K562 (cell line): ENCODE results near the gene ZC3H18. TPM values are rescaled to one million over a fixed set of nuclear protein-coding genes. Genes with fewer than 3 reads are reported as not detected.

Source experiments
- ATAC-seq: fragments of 200-7000 bp; cut with Tn5 transposase; 3 replicates; pipeline ENCODE4 v1.9.1; 2020; ENCODE audit warnings: moderate library complexity
- BruUV-seq: library from RNA; stranded (reverse); fragments of 400-500 nt; replicated peaks from 2 replicates; lab custom pipeline; 2021; lab: Mats Ljungman, UMichigan
- CTCF ChIA-PET: fragments of 300-600 bp; formaldehyde crosslinking; extraction: SDS; loops from one replicate; lab custom pipeline; 2021; ENCODE audit warnings: low intra/inter-chr PET ratio; lab: Yijun Ruan, JAX
- POLR2A ChIA-PET: fragments of 300-600, 350-650 bp; sonication (Branson Sonifier 250); formaldehyde crosslinking; extraction: SDS; loops from one replicate; lab custom pipeline; 2021; ENCODE audit warnings: antibody characterized with exemption, inconsistent platforms; lab: Yijun Ruan, JAX
- DNase-seq, 4 experiments: peaks; one replicate each; pipeline versions ENCODE4 v3.0.0 to v3.0.0-alpha.2; 2011 to 2018; ENCODE audit warnings: low spot score in 3 of 4, mixed read lengths in 3 of 4; ENCODE audit errors: extremely low read depth in 1 of 4
- FAIRE-seq: peaks from 2 replicates; lab custom pipeline; 2011; peaks lifted over from hg19 to GRCh38; lab: Jason Lieb, UNC
- H2AFZ ChIP-seq: 2 replicates; pipeline ENCODE4 v1.6.0; 2011; ENCODE audit warnings: low read depth, low read length, control low read depth, inconsistent platforms
- H3K27ac ChIP-seq: fragments of 200-600 bp; 3 replicates; pipeline ENCODE4 v1.8.0; 2011; ENCODE audit warnings: low read depth, mild to moderate bottlenecking, control low read depth, inconsistent platforms, low read length, moderate library complexity, mixed read lengths; ENCODE audit errors: extremely low read depth
- H3K27me3 ChIP-seq, 2 experiments: fragments of 300-600 bp in 1 of 2; 2 replicates in 1 of 2; 3 replicates in 1 of 2; pipeline versions ENCODE4 v1.6.0 to v1.8.0; 2011; ENCODE audit warnings: inconsistent platforms in 2 of 2, low read length in 2 of 2, mild to moderate bottlenecking in 1 of 2, mixed read lengths in 1 of 2, moderate library complexity in 1 of 2; ENCODE audit not compliant: control insufficient read depth in 2 of 2, insufficient read depth in 2 of 2
- H3K36me3 ChIP-seq: fragments of 300-600 bp; 3 replicates; pipeline ENCODE4 v1.8.0; 2011; ENCODE audit warnings: mild to moderate bottlenecking, low read length, inconsistent platforms; ENCODE audit not compliant: control insufficient read depth, insufficient read depth
- H3K4me1 ChIP-seq, 2 experiments: fragments of 200-600 bp in 1 of 2; replicated peaks in 1 of 2; 2 replicates in 1 of 2; 3 replicates in 1 of 2; pipeline versions ENCODE4 v1.5.1 to v1.8.0; 2011; ENCODE audit warnings: inconsistent platforms in 2 of 2, low read length in 2 of 2, mild to moderate bottlenecking in 1 of 2, mixed read lengths in 1 of 2, moderate library complexity in 1 of 2; ENCODE audit not compliant: control insufficient read depth in 2 of 2, insufficient read depth in 2 of 2
- H3K4me2 ChIP-seq: 2 replicates; pipeline ENCODE4 v1.6.1; 2011; ENCODE audit warnings: low read length, control low read depth, inconsistent platforms, mixed read lengths; ENCODE audit not compliant: insufficient read depth
- H3K4me3 ChIP-seq: fragments of 200-600 bp; sonication (generic), shearing (Covaris generic); 2 replicates; pipeline ENCODE4 v1.5.1; 2016; ENCODE audit warnings: control low read depth, inconsistent platforms
- H3K79me2 ChIP-seq: fragments of 200-600 bp; 3 replicates; pipeline ENCODE4 v1.8.0; 2011; ENCODE audit warnings: low read length, inconsistent platforms; ENCODE audit not compliant: control insufficient read depth, insufficient read depth
- H3K9ac ChIP-seq, 2 experiments: 2 replicates each; pipeline versions ENCODE4 v1.6.0 to v1.6.1; 2011; ENCODE audit warnings: low read depth in 2 of 2, low read length in 2 of 2, control low read depth in 1 of 2, inconsistent platforms in 1 of 2, mild to moderate bottlenecking in 1 of 2, mixed read lengths in 1 of 2; ENCODE audit not compliant: insufficient read depth in 1 of 2
- H3K9me1 ChIP-seq: one replicate; pipeline ENCODE4 v1.6.0; 2011; ENCODE audit warnings: inconsistent platforms, mild to moderate bottlenecking, low read length, moderate library complexity; ENCODE audit not compliant: control insufficient read depth, insufficient read depth
- H3K9me3 ChIP-seq: replicated peaks from 2 replicates; pipeline ENCODE4 v1.5.1; 2011; ENCODE audit warnings: low read depth, low read length, inconsistent platforms; ENCODE audit not compliant: control insufficient read depth, insufficient read depth
- H4K20me1 ChIP-seq: replicated peaks from 2 replicates; pipeline ENCODE4 v1.6.1; 2011; ENCODE audit warnings: low read length, inconsistent platforms, mixed read lengths; ENCODE audit not compliant: control insufficient read depth, insufficient read depth
- NFE2 ChIP-seq: IDR thresholded peaks from 2 replicates; pipeline ENCODE4 v1.6.1; 2014; ENCODE audit warnings: antibody characterized with exemption, low read depth
- RAD21 ChIP-seq, 2 experiments: fragments of 250-450 bp in 1 of 2; fragments of 450-650 bp in 1 of 2; sonication (Bioruptor Pico) in 1 of 2; formaldehyde crosslinking in 1 of 2; IDR thresholded peaks in 1 of 2; conservative IDR thresholded peaks in 1 of 2; 2 replicates each; pipeline versions ENCODE4 v1.4.0 to v1.8.0; 2020 to 2022; ENCODE audit warnings: mild to moderate bottlenecking in 2 of 2, moderate library complexity in 1 of 2
- WGBS: fragments of 100-300 bp; shearing (Covaris generic); methylation state at CpG from one replicate; pipeline ENCODE4 v1.1.6; 2016; ENCODE audit warnings: low coverage, mixed read lengths; ENCODE audit not compliant: insufficient coverage; ENCODE audit errors: missing lambda C conversion rate; 5-methylcytosine and 5-hydroxymethylcytosine counted together
- in situ Hi-C: fragments of 300-500 bp; cut with MboI; formaldehyde crosslinking; loops from 4 replicates; pipeline ENCODE4 v1.15.0; 2018; ENCODE audit warnings: inconsistent platforms, mixed read lengths
- intact Hi-C: fragments of 100-400 bp; cut with micrococcal nuclease; formaldehyde crosslinking; loops from 2 replicates; pipeline ENCODE4 v1.14.2; 2022
- polyA plus RNA-seq, 8 experiments: library from polyadenylated mRNA; depleted of rRNA in 4 of 8; stranded (reverse) in 5 of 8; unstranded in 3 of 8; fragments of >200 nt; fragmentation: Nextera tagmentation in 2 of 8; fragmentation: Illumina TruSeq in 1 of 8; extraction: Ambion mirVana in 2 of 8; extraction: Trizol in 1 of 8; gene quantifications; 2 replicates each; pipeline versions ENCODE4 v1.2.1 to v1.2.3, GENCODE V29; 2011 to 2014; ENCODE audit warnings: inconsistent platforms in 1 of 8, missing spikeins in 1 of 8
- total RNA-seq, 7 experiments: library from RNA; depleted of rRNA in 6 of 7; stranded (reverse); fragments of >200 nt in 6 of 7; fragmentation: Illumina TruSeq in 2 of 7; extraction: Trizol in 2 of 7; gene quantifications; 2 replicates each; pipeline versions ENCODE4 v1.2.1 to v1.2.3, GENCODE V29; 2011 to 2021; ENCODE audit warnings: low replicate concordance in 1 of 7
- TF ChIP-seq, protein P1 (sequence below): fragments of 450-650 bp; IDR thresholded peaks from 2 replicates; pipeline ENCODE4 v1.6.1; 2016
- TF ChIP-seq, protein P2 (sequence below), 3 experiments: IDR thresholded peaks in 2 of 3; conservative IDR thresholded peaks in 1 of 3; 2 replicates each; pipeline ENCODE4 v1.5.1; 2011 to 2012; ENCODE audit warnings: low read length in 3 of 3, mild to moderate bottlenecking in 3 of 3, control low read depth in 2 of 3, improper control_type of control experiment in 1 of 3, inconsistent platforms in 1 of 3, low read depth in 1 of 3, mixed read lengths in 1 of 3, moderate library complexity in 1 of 3; ENCODE audit not compliant: insufficient read depth in 2 of 3

The ZC3H18 gene
- total and polyA plus RNA-seq, 9 of the 15 experiments (the other 6 are each of a cell fraction or from before 2014, with no cell fraction given): 1.7 to 88.7 (median 26.9) TPM

DNA sequence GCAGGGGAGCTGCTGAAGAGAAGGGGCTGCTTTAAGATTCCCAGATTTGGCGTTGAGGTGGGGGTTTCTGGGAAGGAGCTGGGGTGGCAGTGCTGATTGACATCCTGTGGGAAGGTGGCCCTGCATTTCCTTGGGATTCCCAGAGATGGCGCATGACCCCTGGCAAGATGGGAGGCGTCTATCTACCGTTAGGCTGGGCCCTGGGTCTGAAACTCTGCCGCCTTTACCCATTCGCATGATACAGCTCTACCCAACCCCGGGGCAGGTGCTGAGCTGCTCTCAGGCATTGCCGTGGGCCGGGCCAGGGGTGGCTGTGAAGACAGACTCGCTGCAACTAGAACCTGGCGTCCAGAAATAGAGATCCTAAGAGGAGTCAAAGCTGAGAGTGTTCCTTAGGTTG lies 102.6 kb downstream of the ZC3H18 start:
- Histone ChIP-seq H2AFZ (no peak overlapping the region), H3K27me3 (no peaks in the 10 kb centered on the region), H3K4me1 (peaks cover 0 to 23% of the 10 kb centered on the region in 2 experiments; a peak in 2 of 5 replicates), H3K79me2 (no peaks in the 10 kb centered on the region), H3K36me3 (peaks cover 7% of the 10 kb centered on the region; the same call in 2 of the 3 replicates), H3K4me3 (no peak overlapping the region), H3K4me2 (no peak overlapping the region), H3K27ac (no peak overlapping the region), H3K9me1 (no peaks in the 10 kb centered on the region), H3K9me3 (no peaks in the 10 kb centered on the region), H4K20me1 (no peaks in the 10 kb centered on the region), H3K9ac (peak overlapping the region in 1 of 2 experiments; percentile 31; a peak in 1 of 4 replicates)
- in situ Hi-C loops: no loop called here
- ChIA-PET CTCF (interaction anchor here (1.0 kb wide), 1 partner anchor 25 kb away, joined by 3 read pairs; no protein-coding TSS in a partner anchor), POLR2A (no interaction called here)
- peak; percentile 60 for FAIRE-seq
- intact Hi-C loops: no loop called here
- no peak for DNase-seq
- 61% methylated on average over 11 of the region's 11 CpGs for WGBS
- TF ChIP-seq, protein P1, sequence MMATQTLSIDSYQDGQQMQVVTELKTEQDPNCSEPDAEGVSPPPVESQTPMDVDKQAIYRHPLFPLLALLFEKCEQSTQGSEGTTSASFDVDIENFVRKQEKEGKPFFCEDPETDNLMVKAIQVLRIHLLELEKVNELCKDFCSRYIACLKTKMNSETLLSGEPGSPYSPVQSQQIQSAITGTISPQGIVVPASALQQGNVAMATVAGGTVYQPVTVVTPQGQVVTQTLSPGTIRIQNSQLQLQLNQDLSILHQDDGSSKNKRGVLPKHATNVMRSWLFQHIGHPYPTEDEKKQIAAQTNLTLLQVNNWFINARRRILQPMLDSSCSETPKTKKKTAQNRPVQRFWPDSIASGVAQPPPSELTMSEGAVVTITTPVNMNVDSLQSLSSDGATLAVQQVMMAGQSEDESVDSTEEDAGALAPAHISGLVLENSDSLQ: peak; percentile 58; the same call in 1 of the 2 replicates
- TF ChIP-seq RAD21 (CRISPR knock-in tag; conservative IDR thresholded peaks at IDR 0.05 in 1 of 2, IDR thresholded peaks at IDR 0.05 in 1 of 2) (peak in 1 of 2 experiments; percentile 53; a peak in 3 of 4 replicates), NFE2 (no peak)
- TF ChIP-seq, protein P2, sequence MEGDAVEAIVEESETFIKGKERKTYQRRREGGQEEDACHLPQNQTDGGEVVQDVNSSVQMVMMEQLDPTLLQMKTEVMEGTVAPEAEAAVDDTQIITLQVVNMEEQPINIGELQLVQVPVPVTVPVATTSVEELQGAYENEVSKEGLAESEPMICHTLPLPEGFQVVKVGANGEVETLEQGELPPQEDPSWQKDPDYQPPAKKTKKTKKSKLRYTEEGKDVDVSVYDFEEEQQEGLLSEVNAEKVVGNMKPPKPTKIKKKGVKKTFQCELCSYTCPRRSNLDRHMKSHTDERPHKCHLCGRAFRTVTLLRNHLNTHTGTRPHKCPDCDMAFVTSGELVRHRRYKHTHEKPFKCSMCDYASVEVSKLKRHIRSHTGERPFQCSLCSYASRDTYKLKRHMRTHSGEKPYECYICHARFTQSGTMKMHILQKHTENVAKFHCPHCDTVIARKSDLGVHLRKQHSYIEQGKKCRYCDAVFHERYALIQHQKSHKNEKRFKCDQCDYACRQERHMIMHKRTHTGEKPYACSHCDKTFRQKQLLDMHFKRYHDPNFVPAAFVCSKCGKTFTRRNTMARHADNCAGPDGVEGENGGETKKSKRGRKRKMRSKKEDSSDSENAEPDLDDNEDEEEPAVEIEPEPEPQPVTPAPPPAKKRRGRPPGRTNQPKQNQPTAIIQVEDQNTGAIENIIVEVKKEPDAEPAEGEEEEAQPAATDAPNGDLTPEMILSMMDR (IDR thresholded peaks at IDR 0.05 in 2 of 3, conservative IDR thresholded peaks at IDR 0.05 in 1 of 3; ENCODE audit: insufficient read depth in 2 of 3, low read depth in 1 of 3, low read length in 3 of 3): peak; percentile 40 to 55 (median 54); a peak in 5 of 6 replicates
- no TSS peak for BruUV-seq
- peak; percentile 60 for ATAC-seq
